ENCODE results near the gene TMEM86A. TPM values are rescaled to one million over a fixed set of nuclear protein-coding genes. Genes with fewer than 3 reads are reported as not detected.

Gene TMEM86A
- total and polyA plus RNA-seq, 4 donors: 4.9 to 6.6 (median 6.0) TPM

- Histone ChIP-seq H3K4me3 (ENCODE audit: low read depth, low read length) (peak overlapping the region; percentile 53), H3K27ac (ENCODE audit: low read depth, low read length) (no peak overlapping the region), H3K9me3 (ENCODE audit: control insufficient read depth, insufficient read depth, low read length) (no peaks in the 10 kb centered on the region), H3K36me3 (ENCODE audit: control insufficient read depth, insufficient read depth, low read length) (peaks cover 26% of the 10 kb centered on the region), H3K27me3 (ENCODE audit: control insufficient read depth, insufficient read depth, low read length) (no peaks in the 10 kb centered on the region), H3K4me1 (ENCODE audit: control insufficient read depth, insufficient read depth, low read length) (peaks cover 18% of the 10 kb centered on the region)
- peak in 2 of 6 donors; percentile 53 to 58 for DNase-seq (ENCODE audit: low read depth in 4 of 6, low spot score in 6 of 6)
- WGBS (ENCODE audit: insufficient coverage): under 1% methylated on average over 42 of the region's 46 CpGs
Observed at GRCh38 chr11:18705651-18706281, 7.2 kb downstream of the TMEM86A start.

DNA sequence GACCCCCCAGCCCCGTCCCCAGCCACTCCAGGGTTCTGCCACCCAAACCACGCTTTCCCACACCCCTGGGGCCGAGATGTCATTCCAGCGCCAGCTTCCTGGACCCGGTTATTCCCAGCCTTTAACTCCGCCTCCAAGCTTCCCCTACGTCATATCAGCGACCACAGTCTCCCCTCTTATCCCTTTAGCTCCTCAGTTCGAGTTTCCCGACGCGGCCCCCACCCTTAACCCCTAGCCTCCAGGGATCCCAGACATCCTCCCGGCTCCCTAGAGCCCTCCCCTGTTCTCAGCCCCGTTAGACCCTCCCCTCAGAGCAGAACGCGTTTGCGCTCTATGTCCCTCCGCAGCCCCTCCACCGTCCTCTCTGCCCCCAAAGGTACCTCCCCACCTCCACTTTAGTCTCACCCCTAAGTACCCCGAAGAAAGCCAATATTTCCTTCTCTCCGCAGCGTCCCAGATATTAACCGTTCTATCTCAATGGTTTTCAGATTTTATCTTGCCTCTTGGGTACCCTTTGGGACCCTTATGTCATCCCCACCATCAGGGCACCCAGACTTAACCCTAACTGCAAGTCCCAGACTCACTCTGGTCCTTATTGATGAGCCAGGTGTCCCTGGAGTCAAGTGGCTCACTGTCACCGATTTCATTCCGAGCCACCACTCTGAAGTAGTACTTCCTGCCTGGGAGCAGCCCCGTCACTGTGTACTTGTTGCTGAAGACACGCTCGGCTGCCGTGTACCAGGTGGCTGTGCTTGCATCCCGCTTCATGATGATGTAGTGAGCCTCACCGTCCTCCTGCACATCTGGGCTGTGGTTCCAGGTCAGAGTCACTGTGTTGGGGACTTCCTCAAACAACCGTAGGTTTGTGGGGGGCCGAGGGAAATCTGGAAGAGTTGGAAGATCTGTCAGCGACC is 8.0 kb downstream of the TMEM86A start:
- Histone ChIP-seq H3K9me3 (ENCODE audit: control insufficient read depth, insufficient read depth, low read length) (no peaks in the 10 kb centered on the region), H3K27me3 (ENCODE audit: control insufficient read depth, insufficient read depth, low read length) (no peaks in the 10 kb centered on the region), H3K36me3 (ENCODE audit: control insufficient read depth, insufficient read depth, low read length) (peaks cover 18% of the 10 kb centered on the region), H3K4me1 (ENCODE audit: control insufficient read depth, insufficient read depth, low read length) (peaks cover 17% of the 10 kb centered on the region), H3K27ac (ENCODE audit: low read depth, low read length) (peak overlapping the region; percentile 58), H3K4me3 (ENCODE audit: low read depth, low read length) (peak overlapping the region; percentile 53)
- 12% methylated on average over 31 of the region's 34 CpGs for WGBS (ENCODE audit: insufficient coverage)
- DNase-seq (ENCODE audit: low read depth in 4 of 6, low spot score in 6 of 6): peak in 3 of 6 donors; percentile 62 to 94 (median 89)

- WGBS (ENCODE audit: insufficient coverage): 91% methylated on average over 10 of the region's 12 CpGs
- no peaks in the 10 kb centered on the region for H3K27me3 ChIP-seq (ENCODE audit: control insufficient read depth, insufficient read depth, low read length)
- H3K4me3 ChIP-seq (ENCODE audit: low read depth, low read length): no peak overlapping the region
- no peaks in the 10 kb centered on the region for H3K9me3 ChIP-seq (ENCODE audit: control insufficient read depth, insufficient read depth, low read length)
- peaks cover 17% of the 10 kb centered on the region for H3K4me1 ChIP-seq (ENCODE audit: control insufficient read depth, insufficient read depth, low read length)
- peaks cover 5% of the 10 kb centered on the region for H3K36me3 ChIP-seq (ENCODE audit: control insufficient read depth, insufficient read depth, low read length)
- DNase-seq (ENCODE audit: low read depth in 4 of 6, low spot score in 6 of 6): no peak
- H3K27ac ChIP-seq (ENCODE audit: low read depth, low read length): no peak overlapping the region
Observed at GRCh38 chr11:18707811-18708340, 9.3 kb downstream of the TMEM86A start.

GRCh38 chr11:18709414-18709813 is 10.8 kb downstream of the TMEM86A start:
- Histone ChIP-seq H3K4me3 (ENCODE audit: low read depth, low read length) (no peak overlapping the region), H3K9me3 (ENCODE audit: control insufficient read depth, insufficient read depth, low read length) (no peaks in the 10 kb centered on the region), H3K27me3 (ENCODE audit: control insufficient read depth, insufficient read depth, low read length) (no peaks in the 10 kb centered on the region), H3K27ac (ENCODE audit: low read depth, low read length) (no peak overlapping the region), H3K4me1 (ENCODE audit: control insufficient read depth, insufficient read depth, low read length) (peaks cover 17% of the 10 kb centered on the region), H3K36me3 (ENCODE audit: control insufficient read depth, insufficient read depth, low read length) (peaks cover 9% of the 10 kb centered on the region)
- WGBS (ENCODE audit: insufficient coverage): 83% methylated on average over 1 of the region's 4 CpGs
- DNase-seq (ENCODE audit: low read depth in 4 of 6, low spot score in 6 of 6): no peak

DNA sequence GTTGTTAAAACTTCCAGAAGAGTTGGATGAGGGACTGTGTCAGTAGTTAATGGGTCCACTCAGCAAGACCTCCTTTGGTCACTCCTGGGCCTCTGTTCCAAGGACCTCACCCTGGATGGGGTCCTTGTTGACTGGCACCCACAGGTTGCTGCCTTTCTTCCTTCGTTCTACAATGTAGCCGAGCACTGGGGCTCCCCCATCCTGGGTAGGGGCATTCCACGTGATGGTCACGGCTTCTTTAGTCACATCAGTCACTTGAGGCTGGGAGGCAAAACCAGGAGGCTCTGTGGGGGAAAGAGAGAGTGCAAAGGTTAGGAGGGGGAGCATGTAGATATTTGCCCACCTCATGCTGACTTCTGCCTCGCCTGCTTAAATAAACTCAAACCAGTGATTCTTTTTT is 12.0 kb downstream of the TMEM86A start:
- Histone ChIP-seq H3K9me3 (ENCODE audit: control insufficient read depth, insufficient read depth, low read length) (no peaks in the 10 kb centered on the region), H3K36me3 (ENCODE audit: control insufficient read depth, insufficient read depth, low read length) (peaks cover 9% of the 10 kb centered on the region), H3K4me1 (ENCODE audit: control insufficient read depth, insufficient read depth, low read length) (peaks cover 11% of the 10 kb centered on the region), H3K27ac (ENCODE audit: low read depth, low read length) (no peak overlapping the region), H3K4me3 (ENCODE audit: low read depth, low read length) (no peak overlapping the region), H3K27me3 (ENCODE audit: control insufficient read depth, insufficient read depth, low read length) (no peaks in the 10 kb centered on the region)
- DNase-seq (ENCODE audit: low read depth in 4 of 6, low spot score in 6 of 6): no peak
- 79% methylated on average over 5 of the region's 5 CpGs for WGBS (ENCODE audit: insufficient coverage)

- H3K4me3 ChIP-seq (ENCODE audit: low read depth, low read length): no peak overlapping the region
- DNase-seq (ENCODE audit: low read depth in 4 of 6, low spot score in 6 of 6): no peak
- H3K27me3 ChIP-seq (ENCODE audit: control insufficient read depth, insufficient read depth, low read length): no peaks in the 10 kb centered on the region
- WGBS (ENCODE audit: insufficient coverage): 92% methylated on average over 23 of the region's 26 CpGs
- H3K36me3 ChIP-seq (ENCODE audit: control insufficient read depth, insufficient read depth, low read length): peaks cover 9% of the 10 kb centered on the region
- H3K27ac ChIP-seq (ENCODE audit: low read depth, low read length): no peak overlapping the region
- H3K9me3 ChIP-seq (ENCODE audit: control insufficient read depth, insufficient read depth, low read length): no peaks in the 10 kb centered on the region
- H3K4me1 ChIP-seq (ENCODE audit: control insufficient read depth, insufficient read depth, low read length): no peaks in the 10 kb centered on the region
Observed at GRCh38 chr11:18713646-18714442, 15.3 kb downstream of the TMEM86A start.

- no peaks in the 10 kb centered on the region for H3K4me1 ChIP-seq (ENCODE audit: control insufficient read depth, insufficient read depth, low read length)
- WGBS (ENCODE audit: insufficient coverage): 85% methylated on average over 9 of the region's 10 CpGs
- no peak for DNase-seq (ENCODE audit: low read depth in 4 of 6, low spot score in 6 of 6)
Observed at GRCh38 chr11:18714443-18714780, 15.8 kb downstream of the TMEM86A start.

GRCh38 chr11:18715476-18715875 is 16.9 kb downstream of the TMEM86A start:
- Histone ChIP-seq H3K4me3 (ENCODE audit: low read depth, low read length) (no peak overlapping the region), H3K27ac (ENCODE audit: low read depth, low read length) (no peak overlapping the region), H3K27me3 (ENCODE audit: control insufficient read depth, insufficient read depth, low read length) (no peaks in the 10 kb centered on the region), H3K36me3 (ENCODE audit: control insufficient read depth, insufficient read depth, low read length) (peaks cover 7% of the 10 kb centered on the region), H3K4me1 (ENCODE audit: control insufficient read depth, insufficient read depth, low read length) (peaks cover 3% of the 10 kb centered on the region), H3K9me3 (ENCODE audit: control insufficient read depth, insufficient read depth, low read length) (no peaks in the 10 kb centered on the region)
- WGBS (ENCODE audit: insufficient coverage): 77% methylated on average over 6 of the region's 7 CpGs
- no peak for DNase-seq (ENCODE audit: low read depth in 4 of 6, low spot score in 6 of 6)

More at GRCh38 chr11:18714443-18714780, 15.8 kb downstream of the TMEM86A start:
- Histone ChIP-seq H3K27ac (ENCODE audit: low read depth, low read length) (no peak overlapping the region), H3K27me3 (ENCODE audit: control insufficient read depth, insufficient read depth, low read length) (no peaks in the 10 kb centered on the region), H3K9me3 (ENCODE audit: control insufficient read depth, insufficient read depth, low read length) (no peaks in the 10 kb centered on the region), H3K4me3 (ENCODE audit: low read depth, low read length) (no peak overlapping the region), H3K36me3 (ENCODE audit: control insufficient read depth, insufficient read depth, low read length) (peaks cover 8% of the 10 kb centered on the region)

GRCh38 chr11:18720091-18720807 is 21.7 kb downstream of the TMEM86A start:
- no peaks in the 10 kb centered on the region for H3K27me3 ChIP-seq (ENCODE audit: control insufficient read depth, insufficient read depth, low read length)
- H3K27ac ChIP-seq (ENCODE audit: low read depth, low read length): peak overlapping the region; percentile 84
- peak in 1 of 6 donors; percentile 47 for DNase-seq (ENCODE audit: low read depth in 4 of 6, low spot score in 6 of 6)
- peaks cover 26% of the 10 kb centered on the region for H3K4me1 ChIP-seq (ENCODE audit: control insufficient read depth, insufficient read depth, low read length)
- no peaks in the 10 kb centered on the region for H3K9me3 ChIP-seq (ENCODE audit: control insufficient read depth, insufficient read depth, low read length)
- WGBS (ENCODE audit: insufficient coverage): 70% methylated on average over 4 of the region's 5 CpGs
- no peaks in the 10 kb centered on the region for H3K36me3 ChIP-seq (ENCODE audit: control insufficient read depth, insufficient read depth, low read length)
- no peak overlapping the region for H3K4me3 ChIP-seq (ENCODE audit: low read depth, low read length)
